ENCODE results near the gene ASPM.
"Not testable (repeated sequence)": the region's sequence is repeated elsewhere in the genome, so short reads cannot be mapped to it uniquely, and the experiment has no call there.

ASPM gene

DNA sequence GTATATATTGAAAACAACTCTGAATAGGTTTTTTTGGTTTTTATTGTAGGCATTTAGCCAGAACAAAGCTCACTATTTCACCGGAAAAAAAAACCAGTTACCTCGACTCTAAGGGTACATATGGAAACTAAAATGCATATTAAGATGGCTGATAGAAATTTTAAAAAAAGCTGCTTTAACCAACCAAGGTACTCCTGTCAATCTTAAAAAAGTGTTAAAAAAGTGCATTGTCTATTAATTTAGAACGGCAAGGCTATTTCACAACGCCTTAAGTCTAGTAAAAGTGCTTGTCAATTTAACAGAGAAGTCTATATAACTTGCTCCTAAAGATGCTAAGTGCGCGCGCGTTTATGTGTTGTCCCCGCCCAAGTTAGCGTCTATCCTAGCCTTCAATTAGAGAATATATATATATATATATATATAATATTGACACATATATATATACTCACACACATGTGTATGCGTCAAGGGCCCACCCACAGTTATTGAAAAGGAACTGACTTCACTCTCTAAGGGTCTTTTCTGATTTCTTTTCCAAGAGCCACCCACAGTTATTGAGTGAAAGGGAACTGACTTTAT is 934 bp downstream of the ASPM start:
- no peak for DNase-seq (ENCODE audit: low read depth)

DNA sequence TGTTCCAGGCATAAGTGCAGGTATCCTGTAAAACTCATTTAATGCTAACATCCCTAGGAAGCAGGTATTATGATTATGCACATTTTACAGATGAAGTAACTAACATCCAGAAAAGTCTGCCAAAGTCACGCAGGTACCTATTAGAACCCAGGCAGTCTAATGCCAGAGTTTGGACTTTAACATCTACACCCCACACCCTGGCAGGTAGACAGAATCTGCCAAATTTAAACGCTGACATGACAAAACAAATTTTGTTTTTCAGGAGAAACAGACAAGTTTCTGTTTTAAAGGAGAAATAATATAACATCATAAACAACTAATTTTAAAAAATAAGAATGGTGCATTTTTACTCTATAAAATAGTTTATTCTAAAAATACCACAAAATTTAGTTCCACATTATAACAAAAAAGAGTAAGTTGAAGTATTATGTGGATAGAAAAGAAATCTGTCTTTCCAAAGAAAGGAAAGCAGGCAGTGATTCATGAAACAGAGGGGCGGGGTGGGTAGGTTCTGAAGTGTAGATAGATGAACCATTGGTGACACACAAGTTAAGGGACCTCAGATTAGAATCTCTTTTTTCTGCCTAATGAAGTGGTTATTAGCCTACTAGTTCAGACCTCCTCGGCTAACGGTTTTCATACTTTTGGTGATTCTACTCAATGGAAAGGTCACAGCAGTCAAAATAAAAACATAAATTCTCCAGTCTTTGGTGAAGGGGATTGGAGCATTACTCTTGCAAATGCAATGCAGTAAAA is 1.7 kb downstream of the ASPM start:
- DNase-seq (ENCODE audit: low read depth) = peak; percentile 41

DNA sequence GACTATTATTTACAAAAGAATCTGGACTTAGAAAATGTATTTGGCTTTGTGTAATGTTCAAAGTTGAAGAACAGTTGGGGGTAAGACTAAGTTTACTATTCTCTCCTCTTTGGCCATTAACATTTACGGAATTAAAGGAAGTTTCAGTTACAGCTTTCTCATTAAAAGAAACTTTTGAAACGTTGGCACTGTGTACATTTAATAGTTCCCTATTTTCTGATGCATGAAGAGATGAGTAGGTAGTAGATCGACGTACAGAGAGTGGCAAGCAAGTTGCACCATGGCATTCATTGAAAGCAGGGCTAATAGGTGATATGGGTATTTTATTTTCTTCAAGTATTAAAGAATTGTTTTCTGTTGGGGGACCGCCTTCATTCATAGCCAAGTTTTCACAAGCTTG is 3.2 kb downstream of the ASPM start:
- no peak for DNase-seq (ENCODE audit: low read depth)

DNA sequence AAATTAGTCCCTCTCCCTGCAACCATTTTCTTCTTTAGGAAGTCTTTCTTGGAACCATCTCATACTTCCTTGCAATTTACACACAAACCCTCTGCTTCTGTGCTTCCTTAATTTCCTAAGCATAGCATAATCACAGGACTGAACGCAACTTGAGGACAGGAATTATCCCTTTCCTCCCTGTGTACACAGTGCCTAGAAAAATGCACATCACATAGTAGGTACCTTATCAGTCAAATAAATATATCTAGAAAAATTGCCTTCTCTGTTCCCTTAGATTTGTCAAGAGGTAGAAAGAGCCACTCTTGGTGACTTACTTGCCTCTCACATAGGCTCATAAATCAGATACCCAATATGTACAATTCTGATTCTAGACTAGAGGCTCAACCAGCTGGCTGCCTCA is 4.9 kb downstream of the ASPM start:
- DNase-seq (ENCODE audit: low read depth) = no peak

DNA sequence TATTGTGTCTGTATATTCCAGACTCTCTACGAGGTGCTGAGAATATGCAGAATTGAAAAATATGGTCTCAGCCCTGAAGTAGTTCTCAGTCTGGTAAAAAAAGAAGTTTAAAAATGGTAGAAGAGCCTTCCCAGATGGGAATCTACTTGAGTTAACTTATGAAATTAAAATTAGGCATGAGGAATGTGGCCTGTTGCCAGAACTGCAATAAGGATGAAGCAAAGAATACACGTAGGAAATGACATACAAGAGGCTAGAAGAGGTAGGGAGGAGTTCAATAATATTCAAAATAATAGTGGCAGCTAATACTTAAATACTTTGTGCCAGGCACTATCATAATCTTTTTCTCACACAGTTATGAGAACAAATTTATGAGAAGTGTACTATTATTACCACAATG is 6.3 kb downstream of the ASPM start:
- DNase-seq (ENCODE audit: low read depth) = peak; percentile 62

DNA sequence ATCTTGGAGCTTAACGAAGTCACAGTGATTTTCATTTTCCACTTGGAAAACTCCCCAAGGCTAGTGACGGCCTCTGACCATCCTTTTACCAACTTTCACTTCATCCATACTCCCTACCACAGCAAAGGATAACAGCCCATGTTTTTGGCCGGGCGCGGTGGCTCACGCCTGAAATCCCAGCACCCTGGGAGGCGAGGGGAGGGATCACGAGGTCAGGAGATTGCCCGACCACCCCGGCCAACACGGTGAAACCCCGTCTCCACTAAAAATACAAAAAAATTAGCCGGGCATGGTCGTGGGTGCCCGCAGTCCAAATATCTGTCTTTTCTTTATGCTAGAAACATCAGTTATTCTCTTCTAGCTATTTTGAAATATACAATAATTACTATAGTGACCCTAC is 7.3 kb downstream of the ASPM start:
- DNase-seq (ENCODE audit: low read depth) = no peak

DNA sequence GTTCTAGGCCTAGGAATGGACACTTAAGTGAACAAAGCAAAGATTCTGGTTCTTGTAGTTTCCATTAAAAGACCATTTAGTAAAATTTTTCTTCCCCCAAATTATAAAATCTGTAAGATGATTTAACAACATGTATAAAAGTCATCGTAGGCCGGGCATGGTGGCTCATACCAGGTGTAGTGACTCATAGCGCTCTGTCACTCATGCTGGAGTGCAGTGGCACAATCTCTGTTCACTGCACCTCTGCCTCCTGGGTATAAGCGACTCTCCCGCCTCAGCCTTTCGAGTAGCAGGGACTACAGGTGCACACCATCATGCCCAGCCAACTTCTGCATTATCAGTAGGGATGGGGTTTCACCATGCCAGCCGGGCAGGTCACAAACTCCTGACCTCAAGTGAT is 9.1 kb downstream of the ASPM start:
- DNase-seq (ENCODE audit: low read depth) = no peak

DNA sequence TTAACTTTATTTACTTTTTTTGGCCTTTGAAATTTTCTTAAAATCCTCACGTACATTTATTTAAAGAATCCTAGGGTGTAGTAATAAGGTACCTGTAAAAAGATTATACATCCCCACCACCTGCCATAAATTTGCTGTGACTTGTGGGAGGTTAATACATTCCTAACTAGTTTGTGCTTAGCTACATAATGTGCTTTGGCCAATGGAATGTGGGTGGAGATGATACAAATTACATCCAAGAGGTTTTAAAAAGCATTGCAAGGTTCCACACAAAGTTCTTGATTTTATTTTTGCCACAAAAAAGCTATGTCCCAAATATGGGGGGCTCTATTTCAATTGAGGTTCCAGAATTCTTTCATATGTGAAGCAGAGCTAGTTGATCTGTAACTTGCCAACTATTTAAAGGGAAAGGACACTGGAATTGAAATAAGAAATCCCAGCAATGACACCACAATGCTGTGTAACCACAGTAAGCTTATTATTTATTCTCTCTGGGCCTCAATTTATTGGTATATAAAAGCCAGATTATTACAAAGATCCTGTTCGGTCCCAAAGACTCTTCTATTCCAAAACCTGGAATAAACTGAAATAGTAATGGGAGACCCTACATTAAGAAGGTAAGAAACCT is 15.7 kb downstream of the ASPM start:
- DNase-seq (ENCODE audit: low read depth) = peak; percentile 74

DNA sequence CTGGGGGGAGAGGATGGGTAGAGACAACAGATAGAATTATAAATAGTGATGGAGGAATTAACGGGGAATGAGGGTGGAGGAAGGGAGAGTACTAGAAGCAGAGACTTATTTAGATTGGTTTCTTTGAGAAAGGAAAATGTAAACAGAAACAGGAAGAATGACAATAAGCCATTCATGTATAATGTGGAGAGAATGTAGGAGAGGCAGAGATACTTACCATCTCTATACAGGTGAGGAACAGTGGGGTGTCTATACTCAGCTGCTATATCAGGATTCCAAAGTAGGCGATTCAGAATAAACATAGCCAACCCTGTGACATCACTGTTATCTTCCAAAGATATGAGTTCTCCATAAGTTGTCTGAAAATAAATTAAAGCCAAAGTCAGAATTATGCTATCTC is 16.8 kb downstream of the ASPM start:
- no peak for DNase-seq (ENCODE audit: low read depth)

DNA sequence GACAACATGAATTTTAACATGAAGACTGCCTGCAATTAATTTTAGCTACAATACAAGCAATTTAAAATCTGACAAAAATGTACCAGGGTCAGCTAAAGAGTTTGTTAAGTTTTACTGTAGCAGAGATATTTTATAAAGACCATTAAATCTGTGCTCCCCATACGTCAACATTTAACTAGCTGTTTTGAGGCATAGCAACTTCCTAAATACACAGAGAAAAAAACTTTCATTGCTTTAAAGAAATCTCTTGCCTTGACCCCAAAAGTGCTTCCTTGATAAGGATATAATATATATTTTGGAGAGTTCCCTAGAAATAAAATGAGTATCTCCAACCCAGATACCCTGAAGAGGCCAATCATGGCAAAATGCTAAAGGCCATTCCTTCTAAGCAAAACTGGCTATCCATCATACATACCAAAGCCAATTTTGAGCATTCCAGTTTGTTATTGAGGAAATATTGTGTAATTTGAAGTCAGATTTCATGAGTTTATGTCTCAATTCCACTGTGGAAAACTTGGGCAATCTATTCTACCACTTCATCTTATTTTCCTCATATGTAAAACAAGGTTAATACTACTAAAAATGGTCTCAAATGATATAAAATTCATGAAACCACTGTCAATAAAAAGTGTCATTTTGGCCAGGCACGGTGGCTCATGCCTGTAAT is 19.1 kb downstream of the ASPM start:
- peak; percentile 79 for DNase-seq (ENCODE audit: low read depth)

DNA sequence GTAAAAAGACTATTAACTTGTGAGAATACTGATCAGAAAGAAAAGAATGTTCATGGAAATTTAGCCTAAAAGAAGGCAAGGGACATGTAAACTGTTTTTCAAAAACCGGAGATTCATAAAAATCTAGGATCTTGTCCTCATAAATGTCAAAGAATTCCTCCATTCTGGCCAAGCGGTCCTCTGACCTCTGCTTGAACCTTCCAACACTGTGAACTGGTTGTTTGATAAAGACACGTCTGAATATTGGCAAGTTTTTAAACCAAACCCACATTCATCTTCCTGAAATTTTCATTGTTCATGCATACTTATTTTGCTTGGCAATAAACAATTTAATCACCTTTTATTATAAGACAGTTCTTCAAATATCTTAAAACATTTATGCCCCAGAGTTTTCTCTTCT is 19.8 kb downstream of the ASPM start:
- no peak for DNase-seq (ENCODE audit: low read depth)

DNA sequence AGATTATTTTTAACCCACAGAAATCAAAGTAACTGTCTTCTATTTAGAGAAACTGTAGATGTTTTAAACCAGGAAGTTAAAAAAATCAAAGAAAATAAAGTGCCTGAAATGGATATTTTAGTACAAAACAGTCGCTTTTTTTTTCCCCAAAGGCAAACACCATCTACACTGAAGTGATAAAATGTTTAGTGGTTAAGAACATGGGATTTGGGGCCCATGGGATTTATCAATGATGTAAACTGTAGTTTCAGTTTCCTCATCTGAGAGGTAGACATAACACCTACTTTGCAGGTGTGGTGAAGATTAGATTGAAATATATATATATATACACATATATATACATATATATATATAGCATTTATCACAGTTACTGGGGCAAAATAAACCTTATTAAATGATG is 22.1 kb downstream of the ASPM start:
- no peak for DNase-seq (ENCODE audit: low read depth)

DNA sequence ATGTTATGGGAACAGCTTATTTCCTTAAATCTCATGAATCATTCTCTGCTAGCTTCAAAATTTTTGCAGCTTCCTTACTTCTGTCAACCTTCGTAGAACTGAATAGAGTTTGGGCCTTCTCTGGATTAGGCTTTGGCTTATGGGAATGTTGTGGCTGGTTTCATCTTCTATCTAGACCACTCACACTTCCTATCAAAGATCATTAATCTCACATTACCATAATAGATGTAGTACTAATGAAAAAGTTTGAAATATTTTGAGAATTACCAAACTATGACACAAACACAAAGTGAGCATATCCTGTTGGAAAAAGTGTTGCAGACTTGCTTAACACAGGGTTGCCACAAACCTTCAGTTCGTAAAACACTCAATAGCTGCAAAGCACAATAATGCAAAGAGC is 30.3 kb downstream of the ASPM start:
- DNase-seq (ENCODE audit: low read depth) = peak; percentile 46

DNA sequence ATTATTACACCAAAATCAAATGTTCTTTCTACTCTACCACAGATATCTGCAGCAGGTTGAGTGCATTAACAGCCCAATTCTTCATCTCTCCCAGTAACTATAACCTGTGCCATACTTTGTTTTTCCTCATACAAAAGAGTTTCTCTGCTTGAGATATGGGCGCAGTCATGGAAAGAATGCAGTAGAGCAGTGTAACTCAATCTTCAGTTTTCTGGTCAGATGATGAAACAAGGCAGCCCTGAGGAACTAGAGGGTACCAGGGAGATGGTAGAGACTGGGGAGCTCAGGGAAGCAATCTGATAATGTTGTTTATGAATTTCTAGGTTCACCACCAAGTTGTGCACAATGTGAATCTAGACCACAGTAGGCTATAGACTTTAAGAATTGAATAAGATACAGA is 39.6 kb downstream of the ASPM start:
- DNase-seq (ENCODE audit: low read depth) = no peak

DNA sequence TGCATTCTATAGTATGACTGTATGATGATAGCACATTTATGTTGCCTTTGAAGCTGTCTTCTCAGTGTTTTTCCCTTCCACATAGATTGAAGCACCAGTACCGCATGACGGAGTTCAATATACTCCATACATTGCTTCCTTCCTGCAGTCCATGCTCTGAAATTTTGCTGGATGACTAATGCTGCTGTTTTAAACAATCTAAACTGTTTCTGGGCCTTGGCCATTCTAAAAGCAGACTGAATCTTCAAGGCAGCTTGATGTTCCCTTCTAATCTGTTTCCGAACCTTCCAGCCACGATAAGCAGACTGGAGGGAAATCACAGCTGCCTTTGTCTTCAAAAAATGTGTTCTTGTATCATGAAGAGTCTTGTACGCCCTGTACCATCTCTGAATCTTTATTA is 43.2 kb downstream of the ASPM start:
- no peak for DNase-seq (ENCODE audit: low read depth)

DNA sequence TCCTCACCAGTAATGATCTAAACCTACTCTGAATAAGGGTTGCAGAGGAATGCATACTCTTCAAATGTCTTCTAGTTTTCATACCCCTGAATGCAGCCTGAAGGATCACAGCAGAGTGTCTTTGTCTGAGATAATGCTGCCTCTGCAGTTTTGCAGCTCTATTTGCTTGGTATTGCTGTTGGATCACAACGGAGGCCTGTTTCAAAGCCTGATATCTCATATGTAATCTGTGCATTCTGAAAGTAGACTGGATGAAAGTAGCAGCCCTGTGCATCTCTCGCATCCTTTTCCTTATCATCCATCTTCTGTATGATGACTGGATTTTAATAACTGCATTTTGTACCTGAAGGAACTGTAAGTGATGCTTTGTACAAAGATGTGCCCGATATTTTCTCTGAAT is 44.5 kb downstream of the ASPM start:
- no peak for DNase-seq (ENCODE audit: low read depth)

DNA sequence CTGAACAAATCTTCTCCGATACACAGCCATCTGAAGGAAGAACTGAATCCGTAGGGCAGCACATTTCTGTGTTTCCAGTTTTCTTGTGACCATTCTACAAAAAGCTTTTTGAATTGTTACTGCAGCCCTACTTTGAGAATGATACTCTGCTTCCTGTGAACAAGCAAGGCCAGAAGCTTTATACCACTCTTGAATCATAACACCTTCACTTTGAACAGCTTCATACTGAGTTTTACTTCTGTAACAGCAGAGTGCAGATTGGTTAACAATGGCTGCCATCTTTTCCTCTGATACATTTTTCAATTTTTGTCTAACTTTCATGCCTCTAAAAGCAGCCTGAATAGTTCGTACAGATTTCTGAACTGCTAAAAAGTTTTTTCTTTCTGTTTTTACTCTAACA is 45.8 kb downstream of the ASPM start:
- no peak for DNase-seq (ENCODE audit: low read depth)

DNA sequence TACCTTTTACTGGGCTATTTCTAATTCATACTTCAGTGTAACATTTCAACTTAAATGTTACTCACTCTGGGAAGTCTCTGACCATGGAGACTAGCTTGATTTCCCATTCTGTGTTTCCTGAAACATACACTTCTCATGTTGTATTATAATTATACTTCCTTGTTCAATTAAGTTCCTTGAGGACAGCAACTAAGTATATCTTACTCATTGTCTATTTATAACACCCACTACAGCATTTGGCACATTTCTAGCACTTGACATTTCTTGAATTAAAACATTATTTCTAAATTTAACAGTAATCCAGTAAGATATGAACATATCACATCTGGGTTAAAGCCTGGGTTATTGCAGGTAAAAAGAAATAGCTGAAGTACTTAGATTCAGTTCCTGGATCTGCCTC is 47.0 kb downstream of the ASPM start:
- no peak for DNase-seq (ENCODE audit: low read depth)

DNA sequence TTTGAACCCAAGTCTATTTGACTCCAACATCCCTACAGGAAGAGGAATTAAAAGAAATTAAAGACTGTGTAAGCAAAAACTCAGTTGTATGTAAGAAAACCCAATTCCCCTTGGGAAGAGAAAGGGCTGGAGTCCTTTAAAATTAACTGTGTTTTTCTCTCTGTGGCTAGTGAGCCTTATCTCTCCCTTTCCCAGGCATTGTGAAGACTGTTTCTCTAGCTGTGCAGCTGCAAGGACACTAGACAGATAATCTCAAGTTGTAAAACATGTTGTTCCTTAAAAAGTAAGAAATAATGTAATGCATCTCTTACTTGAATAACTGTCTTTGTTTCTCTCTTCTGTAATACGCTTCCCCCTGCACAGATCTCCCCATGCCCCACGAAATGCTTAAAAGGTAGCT is 49.5 kb downstream of the ASPM start:
- not testable (repeated sequence) for DNase-seq (ENCODE audit: low read depth)

DNA sequence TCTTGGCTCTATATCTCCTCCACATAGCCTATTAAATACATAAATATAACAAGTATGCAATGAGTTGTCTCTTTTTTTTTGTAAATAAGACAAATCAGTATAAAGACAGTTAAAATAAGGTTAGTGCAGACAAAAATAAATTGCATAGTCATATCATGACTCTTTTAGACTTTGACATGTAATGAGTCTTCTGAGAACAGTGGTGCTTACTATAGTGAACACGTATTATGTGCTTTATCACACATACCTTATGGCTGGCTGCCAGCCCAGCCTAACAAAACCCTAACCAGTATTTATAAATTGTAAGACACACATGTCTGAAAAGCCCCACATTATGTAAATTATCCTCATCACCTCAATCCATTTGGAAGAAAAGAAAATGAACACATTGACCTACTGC is 50.3 kb downstream of the ASPM start:
- peak; percentile 32 for DNase-seq (ENCODE audit: low read depth)

DNA sequence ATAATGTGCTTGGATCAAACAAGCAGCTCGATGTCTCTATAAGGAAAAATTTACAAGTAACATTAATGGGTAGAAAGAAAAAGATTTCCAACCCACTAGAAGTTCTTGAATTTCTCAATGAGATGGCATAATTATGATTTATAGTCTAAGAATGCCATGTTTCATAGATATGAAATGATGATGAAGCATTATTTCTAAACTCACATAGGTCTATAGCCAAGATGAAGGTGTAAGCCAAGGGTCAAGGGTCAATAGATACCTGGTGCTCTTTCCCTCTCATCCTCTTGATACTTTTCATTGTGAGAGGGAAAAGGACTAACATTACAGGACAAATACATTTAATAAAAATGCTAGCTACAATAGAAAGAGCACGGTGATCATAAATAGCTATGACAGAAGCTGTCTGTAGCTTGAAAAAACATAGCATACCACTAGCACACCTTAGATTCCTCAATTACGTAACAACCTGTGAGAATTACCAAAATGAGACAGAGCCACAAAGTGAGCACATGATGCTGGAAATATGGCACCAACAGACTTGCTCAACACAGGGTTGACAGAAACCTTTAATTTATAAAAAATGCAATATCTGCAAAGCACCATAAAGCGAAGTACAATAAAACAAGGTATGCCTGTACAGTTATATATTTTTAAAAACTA is 53.1 kb downstream of the ASPM start:
- no peak for DNase-seq (ENCODE audit: low read depth)

DNA sequence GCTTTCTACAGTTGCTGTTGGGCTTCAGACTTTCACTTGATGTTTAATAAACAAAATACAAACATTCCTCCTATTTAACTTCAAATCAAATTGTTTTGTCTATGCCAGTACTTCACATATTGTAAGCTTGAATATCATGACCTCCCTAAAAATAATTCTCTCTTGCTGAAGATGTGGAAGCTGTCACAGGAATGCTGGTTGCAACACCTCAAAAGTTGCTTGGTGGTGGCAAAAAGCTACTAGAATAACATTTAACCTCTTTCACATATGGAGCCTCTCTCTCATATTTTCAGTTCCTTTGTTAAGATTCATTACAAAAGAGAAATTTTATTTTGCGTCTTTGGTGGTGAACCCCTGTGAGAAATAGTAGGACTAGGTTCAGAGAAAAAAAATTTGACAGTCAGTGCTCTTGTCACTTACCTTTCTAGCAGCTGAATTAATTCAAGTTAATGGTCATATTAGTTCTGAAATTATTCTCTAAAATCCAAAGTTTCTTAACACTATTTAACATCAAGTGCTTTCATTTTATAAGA is 53.9 kb downstream of the ASPM start:
- DNase-seq (ENCODE audit: low read depth) = no peak
